GM12875 (cell line): Measurements from ENCODE around the gene CACNA2D3.

Experiments used
- H3K4me3 ChIP-seq: one replicate; pipeline ENCODE4 v1.5.1; 2011; ENCODE audit warnings: low read depth, low read length, control low read depth
- CTCF ChIP-seq: IDR thresholded peaks from 2 replicates; pipeline ENCODE4 v1.5.1; 2011; ENCODE audit warnings: low read depth, mild to moderate bottlenecking, control low read depth, inconsistent platforms, low read length, moderate library complexity, borderline replicate concordance; ENCODE audit not compliant: insufficient read depth

Gene CACNA2D3

GRCh38 chr3:54871867-54872266, 749.5 kb downstream of the CACNA2D3 start:
- no peak for TF ChIP-seq CTCF
- H3K4me3 ChIP-seq = no peak overlapping the region

- H3K4me3 ChIP-seq = no peak overlapping the region
- no peak for TF ChIP-seq CTCF
Measured at GRCh38 chr3:54873059-54874010, 751.0 kb downstream of the CACNA2D3 start.

GRCh38 chr3:54874816-54875556, 752.6 kb downstream of the CACNA2D3 start:
- H3K4me3 ChIP-seq = no peak overlapping the region
- no peak for TF ChIP-seq CTCF

- TF ChIP-seq CTCF = no peak
- H3K4me3 ChIP-seq = no peak overlapping the region
Measured at GRCh38 chr3:54875596-54876268, 753.4 kb downstream of the CACNA2D3 start.

- TF ChIP-seq CTCF = no peak
- H3K4me3 ChIP-seq = no peak overlapping the region
Measured at GRCh38 chr3:54876694-54877093, 754.3 kb downstream of the CACNA2D3 start.

GRCh38 chr3:54877730-54878129, 755.4 kb downstream of the CACNA2D3 start:
- no peak for TF ChIP-seq CTCF
- no peak overlapping the region for H3K4me3 ChIP-seq
